Natural killer cell treated with Interleukin-12 subunit alpha and Interleukin-12 subunit beta and Interleukin-15 and Interleukin-18, amount 100 ng/mL, for 72 hours (primary cell): ENCODE measurements around the gene CCT6A. TPM values are rescaled to one million over a fixed set of nuclear protein-coding genes. Genes with fewer than 3 reads are reported as not detected.
"Not testable (repeated sequence)": the region's sequence is repeated elsewhere in the genome, so short reads cannot be mapped to it uniquely, and the experiment has no call there.

Experiments
- ATAC-seq, 2 donors: fragments of 150-1000 bp; cut with Tn5 transposase in 1 of 2; sonication (Bioruptor Pico), chemical (Tn5 transposase) in 1 of 2; 2 replicates each; pipeline ENCODE4 v1.10.0; 2021
- DNase-seq: peaks from one replicate; pipeline ENCODE4 v3.0.0; 2022; ENCODE audit warnings: low spot score
- H3K27ac Mint-ChIP-seq, 2 donors: 1 replicate in 1 of 2; 2 replicates in 1 of 2; pipeline ENCODE4 v1.8.0; 2022; ENCODE audit warnings: mixed read lengths in 2 of 2, mild to moderate bottlenecking in 1 of 2, moderate library complexity in 1 of 2
- H3K27me3 Mint-ChIP-seq, 2 donors: 1 replicate in 1 of 2; 2 replicates in 1 of 2; pipeline ENCODE4 v1.8.0; 2022; ENCODE audit warnings: mixed read lengths in 2 of 2
- H3K36me3 Mint-ChIP-seq: one replicate; pipeline ENCODE4 v1.8.0; 2022; ENCODE audit warnings: mixed read lengths
- H3K4me1 Mint-ChIP-seq, 2 donors: 1 replicate in 1 of 2; 2 replicates in 1 of 2; pipeline ENCODE4 v1.8.0; 2022; ENCODE audit warnings: low read depth in 2 of 2, mixed read lengths in 2 of 2, mild to moderate bottlenecking in 1 of 2
- H3K4me3 Mint-ChIP-seq: one replicate; pipeline ENCODE4 v1.8.0; 2022; ENCODE audit warnings: mixed read lengths
- H3K9me3 Mint-ChIP-seq: 2 replicates; pipeline ENCODE4 v1.8.0; 2022; ENCODE audit warnings: mixed read lengths
- total RNA-seq, 2 donors: library from RNA; stranded (reverse); gene quantifications; one replicate each; pipeline ENCODE4 v1.2.3, GENCODE V29; 2022

The CCT6A gene
- total RNA-seq, 2 donors from 2014 or later: 188 to 277 TPM

DNA sequence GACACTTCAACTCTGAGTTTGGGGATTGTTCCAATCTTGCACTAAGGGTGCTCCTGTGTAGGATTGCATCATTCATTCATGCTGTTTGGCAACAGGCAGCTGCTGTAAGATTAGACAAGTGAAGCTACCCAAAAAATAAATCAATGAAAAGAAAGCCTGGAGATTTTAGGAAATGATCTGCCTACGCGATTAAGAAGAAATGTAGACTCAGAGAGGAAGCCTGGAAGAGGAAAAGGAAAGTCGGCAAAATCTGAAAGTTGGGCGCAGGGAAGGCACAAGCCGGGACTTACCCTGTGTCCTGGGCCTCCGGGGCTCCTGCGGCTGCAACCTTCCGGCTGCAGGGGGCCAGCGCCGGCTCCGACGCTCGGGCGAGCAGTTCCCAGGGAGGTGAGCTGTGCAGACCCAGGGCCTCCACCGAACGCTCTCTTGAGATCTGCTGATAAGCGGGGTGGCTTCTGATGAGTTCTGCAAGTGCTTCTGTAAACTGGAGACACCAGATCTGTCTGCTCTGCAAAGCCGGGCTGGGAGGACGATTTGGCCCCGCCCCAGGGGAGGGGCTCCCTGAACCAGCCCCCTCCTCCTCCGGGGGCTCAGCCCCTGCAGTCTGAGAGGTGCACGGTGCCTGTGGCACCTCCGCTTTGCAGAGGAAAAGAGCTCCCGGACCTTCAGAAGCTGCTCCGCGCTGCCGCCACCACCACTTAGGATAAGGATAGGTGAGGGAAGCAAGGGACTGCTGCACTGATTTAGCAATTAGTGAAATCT lies 17.7 kb upstream of the CCT6A start:
- Mint-ChIP-seq H3K27me3 (no peaks in the 10 kb centered on the region), H3K9me3 (no peaks in the 10 kb centered on the region), H3K4me1 (peaks cover 4 to 6% of the 10 kb centered on the region in 2 donors), H3K4me3 (peak overlapping the region; percentile 91), H3K27ac (peak overlapping the region; percentile 43 to 72), H3K36me3 (no peaks in the 10 kb centered on the region)
- ATAC-seq: peak; percentile 93
- peak; percentile 64 for DNase-seq

DNA sequence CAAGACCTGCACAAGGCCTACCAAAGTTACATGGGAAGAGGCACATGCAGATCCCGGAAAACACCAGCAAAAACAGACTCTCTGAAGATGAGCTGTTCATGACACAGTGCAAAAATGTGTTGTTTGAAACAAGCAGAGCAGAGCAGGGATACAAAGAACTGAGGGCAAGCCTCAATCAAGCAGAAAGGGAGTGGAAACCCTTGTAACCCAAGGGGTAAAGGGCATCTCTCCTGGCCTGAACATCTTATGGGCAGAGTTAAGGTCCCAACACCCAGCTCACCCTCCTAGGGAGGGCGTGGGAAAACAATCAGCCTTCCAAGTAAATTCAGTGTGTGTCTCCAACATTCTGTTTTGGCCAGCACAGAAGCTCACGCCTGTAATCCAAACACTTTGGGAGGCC lies 10.8 kb upstream of the CCT6A start:
- Mint-ChIP-seq H3K9me3 (no peaks in the 10 kb centered on the region), H3K27me3 (no peaks in the 10 kb centered on the region), H3K27ac (no peak overlapping the region), H3K4me1 (no peaks in the 10 kb centered on the region), H3K4me3 (no peak overlapping the region), H3K36me3 (no peaks in the 10 kb centered on the region)
- no peak for ATAC-seq
- no peak for DNase-seq

DNA sequence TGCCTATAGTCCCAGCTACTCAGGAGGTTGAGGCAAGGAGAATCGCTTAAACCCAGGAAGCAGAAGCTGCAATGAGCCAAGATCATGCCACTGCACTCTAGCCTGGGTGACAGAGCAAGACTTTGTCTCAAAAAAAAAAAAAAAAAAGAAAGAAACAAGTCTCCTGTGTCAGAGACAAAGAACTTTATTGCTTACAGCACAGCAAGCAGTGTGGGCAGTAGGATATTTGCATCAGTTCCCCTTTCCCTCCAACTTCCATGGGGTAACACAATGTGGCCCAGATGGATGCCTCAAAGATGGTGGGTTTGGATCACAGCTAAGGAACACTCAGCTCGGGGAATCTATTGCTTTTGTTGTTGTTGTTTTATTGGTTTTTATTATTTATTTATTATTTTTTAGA lies 5.8 kb upstream of the CCT6A start:
- not testable (repeated sequence) for H3K4me3 Mint-ChIP-seq, H3K4me1 Mint-ChIP-seq, H3K36me3 Mint-ChIP-seq, H3K27me3 Mint-ChIP-seq, ATAC-seq, H3K9me3 Mint-ChIP-seq, DNase-seq, H3K27ac Mint-ChIP-seq

DNA sequence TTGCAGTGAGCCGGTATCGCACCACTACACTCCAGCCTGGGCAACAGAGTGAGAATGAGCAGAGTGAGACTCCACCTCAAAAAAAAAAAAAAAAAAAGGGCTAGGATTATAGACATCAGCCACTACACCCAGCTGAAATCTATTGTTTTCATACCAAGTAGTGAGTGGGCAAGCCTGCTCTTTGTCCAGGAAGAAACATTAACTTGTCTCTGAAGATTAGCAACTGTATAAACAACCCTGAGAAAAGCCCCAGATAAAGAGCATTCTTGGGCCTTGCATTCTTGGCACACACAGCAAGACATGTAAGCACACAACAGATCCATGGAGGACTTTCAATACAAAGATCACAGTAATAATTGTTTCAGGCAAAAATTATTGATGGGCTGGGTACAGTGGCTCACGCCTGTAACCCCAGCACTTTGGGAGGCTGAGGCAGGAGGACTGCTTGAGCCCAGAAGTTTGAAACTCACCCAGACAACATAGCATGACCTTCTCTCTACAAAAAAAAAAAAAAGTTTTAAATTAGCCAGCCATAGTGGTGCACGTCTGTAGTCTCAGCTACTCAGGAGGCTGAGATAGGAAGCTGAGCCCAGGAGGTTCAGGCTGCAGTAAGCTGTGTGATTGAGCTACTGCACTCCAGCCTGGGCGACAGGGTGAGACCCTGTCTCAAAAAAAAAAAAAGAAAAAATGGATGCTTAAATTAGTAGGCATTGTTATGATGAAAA lies 4.7 kb upstream of the CCT6A start:
- H3K36me3 Mint-ChIP-seq: no peaks in the 10 kb centered on the region
- no peak for DNase-seq

DNA sequence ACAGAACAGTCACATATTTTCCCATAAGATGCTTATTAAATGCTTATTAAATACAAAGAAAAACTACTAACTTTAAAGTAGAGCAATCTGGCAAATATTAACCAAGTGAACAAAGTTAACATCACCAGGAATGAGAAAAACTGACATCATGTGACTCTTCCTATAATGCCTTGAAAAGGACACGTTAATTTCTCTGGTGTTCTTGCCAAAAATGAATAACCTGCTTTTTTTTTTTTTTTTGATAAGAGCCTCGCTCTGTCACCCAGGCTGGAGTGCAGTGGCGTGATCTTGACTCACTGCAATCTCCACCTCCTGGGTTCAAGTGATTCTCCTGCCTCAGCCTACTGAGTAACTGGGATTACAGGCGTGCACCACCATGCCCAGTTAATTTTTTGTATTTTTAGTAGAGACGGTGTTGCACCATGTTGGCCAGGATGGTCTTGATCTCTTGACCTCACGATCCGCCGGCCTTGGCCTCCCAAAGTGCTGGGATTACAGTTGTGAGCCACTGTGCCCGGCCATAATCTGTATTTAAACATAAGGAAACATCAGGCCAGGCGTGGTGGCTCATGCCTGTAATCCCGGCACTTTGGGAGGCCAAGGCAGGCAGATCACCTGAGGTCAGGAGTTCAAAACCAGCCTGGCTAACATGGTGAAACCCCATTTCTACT lies 4.0 kb upstream of the CCT6A start:
- not testable (repeated sequence) for DNase-seq, H3K27ac Mint-ChIP-seq, H3K4me3 Mint-ChIP-seq, H3K27me3 Mint-ChIP-seq, H3K9me3 Mint-ChIP-seq, H3K36me3 Mint-ChIP-seq, H3K4me1 Mint-ChIP-seq, ATAC-seq

More for the DNA sequence above, 4.7 kb upstream of the CCT6A start:
- H3K4me1 Mint-ChIP-seq: peaks cover 7% of the 10 kb centered on the region in 2 donors
- ATAC-seq: no peak
- peak overlapping the region in 1 of 2 donors; percentile 64 for H3K27ac Mint-ChIP-seq
- no peak overlapping the region for H3K4me3 Mint-ChIP-seq
- H3K27me3 Mint-ChIP-seq: no peaks in the 10 kb centered on the region
- H3K9me3 Mint-ChIP-seq: no peaks in the 10 kb centered on the region

DNA sequence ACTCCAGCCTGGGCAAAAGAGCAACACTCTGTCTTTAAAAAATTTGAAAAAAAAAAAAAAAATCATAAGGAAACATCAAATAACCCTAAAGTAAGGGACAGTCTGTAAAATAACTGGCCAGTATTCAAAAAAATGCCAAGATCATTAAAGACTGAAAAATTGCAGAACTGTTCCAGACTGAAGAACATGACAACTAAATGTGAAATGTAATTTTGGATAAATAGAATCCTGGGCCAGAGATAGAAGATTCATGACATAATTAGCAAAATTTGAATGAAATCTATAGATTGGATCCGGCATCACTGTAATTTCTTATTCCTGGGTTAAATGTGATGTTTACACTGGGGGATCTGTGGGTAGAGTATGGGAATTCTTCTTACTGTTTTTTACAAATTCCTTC lies 3.3 kb upstream of the CCT6A start:
- H3K4me3 Mint-ChIP-seq: no peak overlapping the region

DNA sequence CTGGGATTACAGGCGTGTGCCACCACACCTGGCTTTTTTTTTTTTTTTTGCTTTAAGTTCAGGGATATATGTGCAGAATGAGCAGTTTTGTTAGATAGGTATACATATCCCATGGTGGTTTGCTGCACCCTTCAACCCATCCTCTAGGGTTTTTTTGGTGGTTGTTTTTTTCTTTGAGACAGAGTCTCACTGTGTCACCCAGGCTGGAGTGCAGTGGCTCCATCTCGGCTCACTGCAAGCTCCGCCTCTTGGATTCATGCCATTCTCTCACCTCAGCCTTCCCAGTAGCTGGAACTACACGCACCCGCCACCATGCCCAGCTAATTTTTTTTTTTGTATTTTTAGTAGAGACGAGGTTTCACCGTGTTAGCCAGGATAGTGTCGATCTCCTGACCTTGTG lies 2.8 kb upstream of the CCT6A start:
- not testable (repeated sequence) for H3K36me3 Mint-ChIP-seq, H3K27ac Mint-ChIP-seq

More for the DNA sequence above, 3.3 kb upstream of the CCT6A start:
- no peaks in the 10 kb centered on the region for H3K27me3 Mint-ChIP-seq
- DNase-seq (no peak), ATAC-seq (no peak)
- no peaks in the 10 kb centered on the region for H3K9me3 Mint-ChIP-seq
- peaks cover 4% of the 10 kb centered on the region for H3K36me3 Mint-ChIP-seq
- H3K4me1 Mint-ChIP-seq: peaks cover 7 to 8% of the 10 kb centered on the region in 2 donors
- H3K27ac Mint-ChIP-seq: no peak overlapping the region

DNA sequence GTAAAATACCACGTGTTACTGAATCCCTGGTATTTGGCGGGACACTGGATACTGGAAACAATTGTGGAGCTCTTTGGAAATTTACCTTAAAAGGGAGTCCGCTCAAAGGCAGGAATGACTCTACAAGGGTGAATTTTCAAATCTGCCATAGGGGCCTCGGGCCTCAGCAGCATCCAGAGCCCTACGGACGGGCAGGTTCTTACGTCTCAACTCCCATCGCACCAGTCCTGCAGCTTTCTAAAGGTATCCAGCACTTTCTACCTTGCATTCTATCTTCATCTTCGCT lies 569 bp upstream of the CCT6A start:
- H3K4me3 Mint-ChIP-seq: peak overlapping the region; percentile 89
- ATAC-seq (no peak), DNase-seq (no peak)
- peaks cover 15 to 31% of the 10 kb centered on the region in 2 donors for H3K4me1 Mint-ChIP-seq
- no peaks in the 10 kb centered on the region for H3K27me3 Mint-ChIP-seq
- H3K27ac Mint-ChIP-seq: peak overlapping the region; percentile 74 to 87
- H3K9me3 Mint-ChIP-seq: no peaks in the 10 kb centered on the region
- H3K36me3 Mint-ChIP-seq: peaks cover 27% of the 10 kb centered on the region

More for the DNA sequence above, 2.8 kb upstream of the CCT6A start:
- not testable (repeated sequence) for DNase-seq, H3K4me3 Mint-ChIP-seq, H3K27me3 Mint-ChIP-seq, ATAC-seq, H3K9me3 Mint-ChIP-seq
- H3K4me1 Mint-ChIP-seq: peaks cover 9 to 13% of the 10 kb centered on the region in 2 donors

DNA sequence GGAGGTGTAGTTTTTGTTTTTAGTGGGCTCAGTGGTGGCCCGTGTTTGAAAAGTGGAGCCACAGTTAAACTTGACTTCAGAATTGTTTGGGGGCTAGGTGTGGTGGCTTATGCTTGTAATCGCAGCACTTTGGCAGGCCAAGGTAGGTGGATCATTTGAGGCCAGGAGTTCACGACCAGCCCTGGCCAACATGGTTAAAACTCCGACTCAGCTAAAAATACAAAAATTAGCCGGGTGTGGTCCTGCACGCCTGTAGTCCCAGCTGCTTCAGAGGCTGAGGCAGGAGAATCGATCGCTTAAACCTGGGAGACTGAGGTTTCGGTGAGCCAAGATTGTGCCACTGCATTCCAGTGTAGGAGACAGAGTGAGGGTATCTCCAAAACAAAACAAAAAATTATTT lies 1.8 kb downstream of the CCT6A start:
- peak overlapping the region; percentile 74 to 87 for H3K27ac Mint-ChIP-seq
- no peaks in the 10 kb centered on the region for H3K9me3 Mint-ChIP-seq
- DNase-seq (no peak), ATAC-seq (no peak)
- H3K36me3 Mint-ChIP-seq: peaks cover 38% of the 10 kb centered on the region
- peak overlapping the region; percentile 89 for H3K4me3 Mint-ChIP-seq
- peaks cover 20 to 35% of the 10 kb centered on the region in 2 donors for H3K4me1 Mint-ChIP-seq
- no peaks in the 10 kb centered on the region for H3K27me3 Mint-ChIP-seq

DNA sequence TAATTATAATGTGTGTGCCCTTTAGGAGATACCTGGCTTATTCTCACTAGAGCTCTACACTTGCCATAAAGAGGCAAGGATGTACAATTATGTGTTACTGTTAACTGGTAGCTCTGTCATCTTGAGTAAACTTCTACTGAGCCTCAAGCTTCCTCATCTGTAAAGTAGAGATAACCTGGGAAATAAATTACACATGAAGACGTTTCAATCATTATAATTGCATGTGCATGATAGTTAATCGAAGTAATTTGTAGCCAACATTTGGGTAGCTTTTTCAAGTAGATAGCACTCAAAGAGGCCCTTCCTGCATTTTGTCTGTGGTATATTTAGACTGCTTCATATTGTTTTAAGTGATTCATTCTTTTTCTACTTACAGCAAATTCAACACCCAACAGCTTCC lies 2.4 kb downstream of the CCT6A start:
- Mint-ChIP-seq H3K27ac (peak overlapping the region; percentile 74 to 87), H3K27me3 (no peaks in the 10 kb centered on the region), H3K4me1 (peaks cover 20 to 35% of the 10 kb centered on the region in 2 donors), H3K9me3 (no peaks in the 10 kb centered on the region), H3K36me3 (peaks cover 40% of the 10 kb centered on the region), H3K4me3 (peak overlapping the region; percentile 89)
- DNase-seq (no peak), ATAC-seq (no peak)

DNA sequence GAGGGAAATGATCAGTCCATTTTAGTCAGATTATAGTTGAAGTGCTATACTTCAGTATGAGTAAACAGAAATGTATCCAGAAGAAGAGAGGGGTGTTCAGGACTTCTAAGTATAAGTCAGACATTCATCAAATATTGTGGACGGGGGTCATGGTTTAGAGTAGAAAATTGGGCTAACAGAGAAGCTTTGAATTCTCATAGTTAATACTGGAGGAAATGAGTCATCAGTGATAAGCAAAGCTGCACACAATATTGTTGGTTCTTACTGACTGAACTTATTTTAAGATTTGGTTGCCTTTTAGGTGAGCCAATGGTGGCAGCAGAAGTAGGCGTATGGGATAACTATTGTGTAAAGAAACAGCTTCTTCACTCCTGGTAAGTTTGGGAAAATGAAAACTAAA lies 10.8 kb downstream of the CCT6A start:
- DNase-seq (no peak), ATAC-seq (no peak)
- Mint-ChIP-seq H3K9me3 (no peaks in the 10 kb centered on the region), H3K4me1 (peaks cover 27 to 30% of the 10 kb centered on the region in 2 donors), H3K27ac (peak overlapping the region; percentile 92 to 98), H3K4me3 (peak overlapping the region; percentile 91), H3K36me3 (peaks cover 41% of the 10 kb centered on the region), H3K27me3 (no peaks in the 10 kb centered on the region)

DNA sequence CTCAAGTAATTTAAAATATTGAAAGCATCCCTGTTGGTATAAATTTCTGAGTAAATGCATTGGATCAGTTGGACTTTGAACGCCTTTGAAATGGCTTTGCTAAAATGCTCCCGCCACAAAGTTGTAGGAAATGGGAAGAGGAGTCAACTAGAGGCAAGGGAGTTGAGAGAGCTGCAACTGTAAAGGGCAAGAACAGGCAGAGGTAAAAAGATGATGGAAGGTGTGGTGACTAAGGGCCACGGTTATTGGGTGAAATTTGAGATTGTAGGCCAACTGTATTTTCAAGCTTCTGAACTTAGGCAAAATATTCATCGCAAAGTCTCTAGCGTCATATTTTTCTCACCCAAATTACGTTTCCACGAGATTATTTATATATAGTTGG lies 11.9 kb downstream of the CCT6A start:
- H3K4me3 Mint-ChIP-seq: peak overlapping the region; percentile 91
- DNase-seq: no peak
- no peaks in the 10 kb centered on the region for H3K27me3 Mint-ChIP-seq
- H3K27ac Mint-ChIP-seq: peak overlapping the region; percentile 92 to 98
- no peak for ATAC-seq
- no peaks in the 10 kb centered on the region for H3K9me3 Mint-ChIP-seq
- peaks cover 33% of the 10 kb centered on the region for H3K36me3 Mint-ChIP-seq
- H3K4me1 Mint-ChIP-seq: peaks cover 25 to 27% of the 10 kb centered on the region in 2 donors

DNA sequence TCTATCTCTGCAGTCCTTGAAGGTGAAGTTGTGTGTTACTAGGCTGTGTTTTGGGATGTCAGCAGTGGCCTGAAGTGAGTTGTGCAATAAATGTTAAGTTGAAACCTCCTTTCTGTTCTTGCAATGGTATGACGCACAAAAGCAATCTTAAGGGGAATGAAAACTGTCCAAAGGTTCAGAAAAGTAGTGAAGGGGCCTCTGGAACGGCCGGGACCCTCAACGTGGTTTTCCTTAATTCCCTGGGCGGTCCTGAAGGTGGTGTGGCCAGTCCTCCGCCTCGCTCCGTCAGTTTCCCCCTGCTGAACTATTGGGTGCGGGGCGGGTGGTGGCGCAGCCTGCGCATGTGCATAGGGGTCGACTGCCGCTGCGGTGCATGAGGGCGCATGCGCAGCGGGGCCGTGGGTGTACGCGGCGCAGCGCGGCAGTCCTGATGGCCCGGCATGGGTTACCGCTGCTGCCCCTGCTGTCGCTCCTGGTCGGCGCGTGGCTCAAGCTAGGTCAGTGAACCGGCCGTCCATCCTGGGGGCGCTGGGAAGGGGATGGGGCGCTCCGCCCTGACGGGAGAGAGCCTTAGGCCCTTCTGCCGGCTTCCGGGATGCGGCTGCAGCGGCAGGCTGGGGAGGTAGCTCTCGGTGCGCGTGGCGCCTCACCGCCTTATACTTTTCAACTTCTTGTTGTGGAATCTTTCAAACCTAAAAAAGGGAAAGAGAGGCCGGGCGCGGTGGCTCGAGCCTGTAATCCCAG lies 12.5 kb downstream of the CCT6A start, which contains the start of gene SUMF2:
SUMF2 (plus strand) TSS at position 405 of the 744 bp plus-strand sequence; CDS start at position 431, 26 bp downstream.
- Mint-ChIP-seq H3K9me3 (no peaks in the 10 kb centered on the region), H3K36me3 (peaks cover 34% of the 10 kb centered on the region), H3K27me3 (no peaks in the 10 kb centered on the region), H3K4me3 (peak within 1 kb of the TSS; percentile 91), H3K4me1 (peaks cover 25 to 29% of the 10 kb centered on the region in 2 donors), H3K27ac (peak within 1 kb of the TSS; percentile 92 to 98)
- ATAC-seq: peak; percentile 95 to 96
- DNase-seq: peak; percentile 94
